HG03571 (cell line): ENCODE measurements around the gene MCF2L2.

Source experiments
- ATAC-seq: cut with Tn5 transposase; IDR thresholded peaks from one replicate; pipeline ENCODE4 v1.9.1; 2021; ENCODE audit not compliant: unreplicated experiment

The MCF2L2 gene

GRCh38 chr3:183214277-183214612 is 214.2 kb downstream of the MCF2L2 start:
- ATAC-seq, result no peak

GRCh38 chr3:183213415-183214276 is 214.8 kb downstream of the MCF2L2 start:
- ATAC-seq, result no peak

GRCh38 chr3:183212565-183212964 is 215.9 kb downstream of the MCF2L2 start:
- ATAC-seq, result no peak

- no peak for ATAC-seq
Observed at GRCh38 chr3:183212096-183212495, 216.3 kb downstream of the MCF2L2 start.

GRCh38 chr3:183211352-183211751 is 217.1 kb downstream of the MCF2L2 start:
- no peak for ATAC-seq

- ATAC-seq, result no peak
Observed at GRCh38 chr3:183210862-183211341, 217.5 kb downstream of the MCF2L2 start.

GRCh38 chr3:183210341-183210740 is 218.1 kb downstream of the MCF2L2 start:
- ATAC-seq, result no peak

GRCh38 chr3:183208800-183209199 is 219.6 kb downstream of the MCF2L2 start:
- ATAC-seq, result no peak

- ATAC-seq, result no peak
Observed at GRCh38 chr3:183208260-183208659, 220.2 kb downstream of the MCF2L2 start.

GRCh38 chr3:183203670-183204069 is 224.7 kb downstream of the MCF2L2 start:
- ATAC-seq, result no peak

GRCh38 chr3:183202004-183202722 is 226.3 kb downstream of the MCF2L2 start:
- no peak for ATAC-seq

GRCh38 chr3:183198939-183199338 is 229.5 kb downstream of the MCF2L2 start:
- ATAC-seq, result no peak

GRCh38 chr3:183197734-183198133 is 230.7 kb downstream of the MCF2L2 start:
- ATAC-seq, result no peak

- no peak for ATAC-seq
Observed at GRCh38 chr3:183195266-183195665, 233.2 kb downstream of the MCF2L2 start.

GRCh38 chr3:183193762-183194689 is 234.4 kb downstream of the MCF2L2 start:
- ATAC-seq, result no peak

GRCh38 chr3:183192650-183193300 is 235.6 kb downstream of the MCF2L2 start:
- no peak for ATAC-seq

- ATAC-seq, result no peak
Observed at GRCh38 chr3:183189641-183190040, 238.8 kb downstream of the MCF2L2 start.

- ATAC-seq, result no peak
Observed at GRCh38 chr3:183188895-183189462, 239.4 kb downstream of the MCF2L2 start.

GRCh38 chr3:183185696-183186095 is 242.7 kb downstream of the MCF2L2 start:
- no peak for ATAC-seq
